ENCODE measurements around the gene GSC2. TPM values are rescaled to one million over a fixed set of nuclear protein-coding genes. Genes with fewer than 3 reads are reported as not detected.

GSC2 gene
- total and polyA plus RNA-seq, 4 donors = not detected

DNA sequence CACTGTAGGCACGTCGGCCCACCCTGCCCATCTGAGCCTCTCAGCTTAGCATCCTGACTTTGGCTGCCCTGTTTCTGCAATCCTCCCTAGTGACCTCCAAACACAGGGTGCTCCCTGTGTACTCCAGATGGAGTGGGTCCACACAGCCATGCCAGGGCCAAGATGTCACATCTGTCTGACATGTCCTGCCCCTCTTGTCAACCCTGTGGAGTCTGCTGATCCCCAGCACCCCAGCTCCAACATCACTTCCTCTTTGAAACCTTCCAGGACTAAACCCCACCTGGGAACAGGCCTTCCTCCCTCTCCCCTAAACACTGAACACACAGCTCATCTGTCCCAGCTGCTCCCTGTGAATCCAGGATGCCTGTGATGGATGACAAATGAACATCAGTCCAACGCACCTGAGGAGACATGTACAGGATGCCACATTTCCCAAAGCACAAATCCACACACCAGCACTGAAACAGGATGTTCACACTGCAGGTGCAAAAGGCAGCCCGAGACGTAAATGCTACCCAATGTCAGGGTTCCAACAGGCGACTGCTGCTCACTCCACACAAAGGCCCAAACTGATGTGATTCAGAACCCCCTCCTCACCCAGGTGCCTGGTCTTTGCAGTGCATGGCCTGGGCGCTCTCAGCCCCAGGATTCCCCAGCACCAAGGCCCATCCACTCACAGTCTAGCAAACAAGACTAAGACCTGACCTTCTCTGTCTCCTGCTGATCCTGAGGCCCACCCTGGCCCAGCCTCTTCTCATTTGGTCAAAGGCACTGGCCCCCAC, 21.0 kb downstream of the GSC2 start:
- Histone ChIP-seq H3K9ac (ENCODE audit: low read depth in 1 of 2, low read length in 2 of 2) (no peak overlapping the region), H3K9me3 (ENCODE audit: control insufficient read depth in 4 of 4, low read length in 3 of 4) (no peaks in the 10 kb centered on the region), H3K4me1 (ENCODE audit: control insufficient read depth in 4 of 4, insufficient read depth in 4 of 4, low read length in 3 of 4) (no peaks in the 10 kb centered on the region), H3K27me3 (ENCODE audit: control insufficient read depth in 4 of 4, insufficient read depth in 4 of 4, low read length in 3 of 4) (no peaks in the 10 kb centered on the region), H3K27ac (ENCODE audit: low read depth in 1 of 2, low read length in 2 of 2) (no peak overlapping the region), H3K4me3 (ENCODE audit: low read depth in 1 of 3, low read length in 3 of 3) (no peak overlapping the region), H3K36me3 (ENCODE audit: control insufficient read depth in 4 of 4, insufficient read depth in 3 of 4, low read depth in 1 of 4, low read length in 3 of 4) (peaks cover 0 to 13% (median 7%) of the 10 kb centered on the region in 4 donors)
- no peak for DNase-seq (ENCODE audit: low spot score)
- 91% methylated on average over 7 of the region's 7 CpGs for WGBS
- TF ChIP-seq, protein P1, sequence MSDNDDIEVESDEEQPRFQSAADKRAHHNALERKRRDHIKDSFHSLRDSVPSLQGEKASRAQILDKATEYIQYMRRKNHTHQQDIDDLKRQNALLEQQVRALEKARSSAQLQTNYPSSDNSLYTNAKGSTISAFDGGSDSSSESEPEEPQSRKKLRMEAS (IDR thresholded peaks at IDR 0.05) = no peak
- TF ChIP-seq JUND (IDR thresholded peaks at IDR 0.05) (no peak), GABPA (IDR thresholded peaks at IDR 0.05 in 1 of 2, conservative IDR thresholded peaks at IDR 0.05 in 1 of 2) (no peak), FOXA2 (IDR thresholded peaks at IDR 0.05) (no peak), SP1 (IDR thresholded peaks at IDR 0.05) (no peak), RXRA (IDR thresholded peaks at IDR 0.05) (no peak), REST (IDR thresholded peaks at IDR 0.05) (no peak), FOXA1 (IDR thresholded peaks at IDR 0.05) (no peak), NR2F2 (IDR thresholded peaks at IDR 0.05) (no peak), RAD21 (IDR thresholded peaks at IDR 0.05) (no peak)
- TF ChIP-seq, protein P2, sequence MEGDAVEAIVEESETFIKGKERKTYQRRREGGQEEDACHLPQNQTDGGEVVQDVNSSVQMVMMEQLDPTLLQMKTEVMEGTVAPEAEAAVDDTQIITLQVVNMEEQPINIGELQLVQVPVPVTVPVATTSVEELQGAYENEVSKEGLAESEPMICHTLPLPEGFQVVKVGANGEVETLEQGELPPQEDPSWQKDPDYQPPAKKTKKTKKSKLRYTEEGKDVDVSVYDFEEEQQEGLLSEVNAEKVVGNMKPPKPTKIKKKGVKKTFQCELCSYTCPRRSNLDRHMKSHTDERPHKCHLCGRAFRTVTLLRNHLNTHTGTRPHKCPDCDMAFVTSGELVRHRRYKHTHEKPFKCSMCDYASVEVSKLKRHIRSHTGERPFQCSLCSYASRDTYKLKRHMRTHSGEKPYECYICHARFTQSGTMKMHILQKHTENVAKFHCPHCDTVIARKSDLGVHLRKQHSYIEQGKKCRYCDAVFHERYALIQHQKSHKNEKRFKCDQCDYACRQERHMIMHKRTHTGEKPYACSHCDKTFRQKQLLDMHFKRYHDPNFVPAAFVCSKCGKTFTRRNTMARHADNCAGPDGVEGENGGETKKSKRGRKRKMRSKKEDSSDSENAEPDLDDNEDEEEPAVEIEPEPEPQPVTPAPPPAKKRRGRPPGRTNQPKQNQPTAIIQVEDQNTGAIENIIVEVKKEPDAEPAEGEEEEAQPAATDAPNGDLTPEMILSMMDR (IDR thresholded peaks at IDR 0.05; ENCODE audit: low read depth, low read length, missing input control) = no peak
- TF ChIP-seq, protein P3, sequence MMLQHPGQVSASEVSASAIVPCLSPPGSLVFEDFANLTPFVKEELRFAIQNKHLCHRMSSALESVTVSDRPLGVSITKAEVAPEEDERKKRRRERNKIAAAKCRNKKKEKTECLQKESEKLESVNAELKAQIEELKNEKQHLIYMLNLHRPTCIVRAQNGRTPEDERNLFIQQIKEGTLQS (IDR thresholded peaks at IDR 0.05) = no peak

GRCh38 chr22:19128009-19128401, 22.1 kb downstream of the GSC2 start:
- H3K27ac ChIP-seq (ENCODE audit: low read depth in 1 of 2, low read length in 2 of 2) = no peak overlapping the region
- H3K36me3 ChIP-seq (ENCODE audit: control insufficient read depth in 4 of 4, insufficient read depth in 3 of 4, low read depth in 1 of 4, low read length in 3 of 4) = peaks cover 0 to 5% (median 1%) of the 10 kb centered on the region in 4 donors
- no peak for DNase-seq (ENCODE audit: low spot score)
- no peaks in the 10 kb centered on the region for H3K9me3 ChIP-seq (ENCODE audit: control insufficient read depth in 4 of 4, low read length in 3 of 4)
- WGBS = 92% methylated on average over 7 of the region's 7 CpGs
- H3K9ac ChIP-seq (ENCODE audit: low read depth in 1 of 2, low read length in 2 of 2) = no peak overlapping the region
- peaks cover 0 to 2% (median under 1%) of the 10 kb centered on the region in 4 donors for H3K4me1 ChIP-seq (ENCODE audit: control insufficient read depth in 4 of 4, insufficient read depth in 4 of 4, low read length in 3 of 4)
- H3K4me3 ChIP-seq (ENCODE audit: low read depth in 1 of 3, low read length in 3 of 3) = no peak overlapping the region
- H3K27me3 ChIP-seq (ENCODE audit: control insufficient read depth in 4 of 4, insufficient read depth in 4 of 4, low read length in 3 of 4) = no peaks in the 10 kb centered on the region
- TF ChIP-seq FOXA1 (IDR thresholded peaks at IDR 0.05) = no peak
- TF ChIP-seq, protein P2 (IDR thresholded peaks at IDR 0.05; ENCODE audit: low read depth, low read length, missing input control) = no peak
- TF ChIP-seq, protein P1 (IDR thresholded peaks at IDR 0.05) = no peak
- no peak for TF ChIP-seq NR2F2 (IDR thresholded peaks at IDR 0.05)
- no peak for TF ChIP-seq YY1 (IDR thresholded peaks at IDR 0.05)
- TF ChIP-seq REST (IDR thresholded peaks at IDR 0.05) = no peak
- TF ChIP-seq FOXA2 (IDR thresholded peaks at IDR 0.05) = no peak
- TF ChIP-seq, protein P3 (IDR thresholded peaks at IDR 0.05) = no peak
- no peak for TF ChIP-seq JUND (IDR thresholded peaks at IDR 0.05)
- TF ChIP-seq SP1 (IDR thresholded peaks at IDR 0.05) = no peak
- TF ChIP-seq, protein P4, sequence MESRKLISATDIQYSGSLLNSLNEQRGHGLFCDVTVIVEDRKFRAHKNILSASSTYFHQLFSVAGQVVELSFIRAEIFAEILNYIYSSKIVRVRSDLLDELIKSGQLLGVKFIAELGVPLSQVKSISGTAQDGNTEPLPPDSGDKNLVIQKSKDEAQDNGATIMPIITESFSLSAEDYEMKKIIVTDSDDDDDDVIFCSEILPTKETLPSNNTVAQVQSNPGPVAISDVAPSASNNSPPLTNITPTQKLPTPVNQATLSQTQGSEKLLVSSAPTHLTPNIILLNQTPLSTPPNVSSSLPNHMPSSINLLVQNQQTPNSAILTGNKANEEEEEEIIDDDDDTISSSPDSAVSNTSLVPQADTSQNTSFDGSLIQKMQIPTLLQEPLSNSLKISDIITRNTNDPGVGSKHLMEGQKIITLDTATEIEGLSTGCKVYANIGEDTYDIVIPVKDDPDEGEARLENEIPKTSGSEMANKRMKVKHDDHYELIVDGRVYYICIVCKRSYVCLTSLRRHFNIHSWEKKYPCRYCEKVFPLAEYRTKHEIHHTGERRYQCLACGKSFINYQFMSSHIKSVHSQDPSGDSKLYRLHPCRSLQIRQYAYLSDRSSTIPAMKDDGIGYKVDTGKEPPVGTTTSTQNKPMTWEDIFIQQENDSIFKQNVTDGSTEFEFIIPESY (IDR thresholded peaks at IDR 0.05) = no peak

Measured in liver (tissue), 9 donors.